Activated CD4-positive, alpha-beta T cell treated with anti-CD3 and anti-CD28 coated beads, Interleukin-2, amount 10 ng/mL, durations not matched to agents 24 days and 14 days (primary cell): ENCODE data around the gene FLAD1. TPM values are rescaled to one million over a fixed set of nuclear protein-coding genes. Genes with fewer than 3 reads are reported as not detected.
A peak's percentile ranks its signal among the peaks of the same experiment; 100 is the strongest.

ENCODE experiments used
- DNase-seq: peaks from one replicate; pipeline ENCODE4 v3.0.0; 2022
- H3K27ac Mint-ChIP-seq: one replicate; pipeline ENCODE4 v1.8.0; 2022; ENCODE audit warnings: mild to moderate bottlenecking, mixed read lengths
- H3K27me3 Mint-ChIP-seq: one replicate; pipeline ENCODE4 v1.8.0; 2022; ENCODE audit warnings: mixed read lengths
- H3K36me3 Mint-ChIP-seq: one replicate; pipeline ENCODE4 v1.8.0; 2022; ENCODE audit warnings: low read depth, mild to moderate bottlenecking, mixed read lengths
- H3K4me1 Mint-ChIP-seq: one replicate; pipeline ENCODE4 v1.8.0; 2021; ENCODE audit warnings: mixed read lengths
- H3K4me3 Mint-ChIP-seq: one replicate; pipeline ENCODE4 v1.8.0; 2022; ENCODE audit warnings: mild to moderate bottlenecking, moderate library complexity, mixed read lengths
- H3K9me3 Mint-ChIP-seq: one replicate; pipeline ENCODE4 v1.8.0; 2021; ENCODE audit warnings: mixed read lengths
- intact Hi-C: fragments of 100-400 bp; cut with micrococcal nuclease; formaldehyde crosslinking; loops from one replicate; pipeline ENCODE4 v1.15.1; 2023
- total RNA-seq: library from RNA; stranded (reverse); gene quantifications from 2 replicates; pipeline ENCODE4 v1.2.3, GENCODE V29; 2022

The FLAD1 gene
- total RNA-seq, 1 donor from 2014 or later: 69.9 TPM

DNA sequence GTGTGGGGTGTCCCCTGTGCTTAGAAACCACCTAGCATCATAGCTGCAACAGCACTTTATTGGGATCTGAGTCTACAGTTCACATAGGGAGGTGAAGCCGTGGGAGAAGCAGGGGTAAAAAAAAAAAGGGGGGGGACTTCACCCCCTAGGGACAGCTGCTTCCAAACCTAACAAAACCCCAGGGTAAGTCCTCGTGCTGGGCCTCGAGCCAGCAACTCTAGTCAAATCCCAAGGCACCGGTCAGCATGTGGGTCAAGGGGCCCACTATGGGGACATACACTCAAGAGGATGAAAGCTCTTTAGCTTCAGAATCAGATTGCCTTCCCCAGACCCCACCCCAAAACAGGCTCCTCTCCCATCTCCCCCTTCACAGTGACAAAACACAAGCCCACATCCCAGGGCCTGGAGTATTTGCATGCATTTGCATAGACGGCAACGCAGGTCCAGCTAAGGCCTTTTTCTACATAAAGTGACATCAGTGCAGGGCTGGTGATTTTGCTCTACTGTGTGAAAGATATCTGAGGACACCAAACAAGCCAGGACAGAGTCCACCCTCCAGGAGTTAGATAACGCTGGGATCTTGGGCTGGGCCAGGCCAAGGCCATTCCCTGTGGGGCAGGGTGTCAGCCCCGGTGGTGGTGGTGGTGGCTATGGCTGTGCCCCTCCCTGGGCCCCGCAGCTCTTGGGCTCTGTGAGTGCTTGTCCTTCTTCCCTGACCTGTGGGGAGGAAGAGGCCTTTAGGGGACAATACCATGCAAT lies 38.6 kb upstream of the FLAD1 start:
- Mint-ChIP-seq H3K9me3 (no peaks in the 10 kb centered on the region), H3K27ac (peak overlapping the region; percentile 93)

DNA sequence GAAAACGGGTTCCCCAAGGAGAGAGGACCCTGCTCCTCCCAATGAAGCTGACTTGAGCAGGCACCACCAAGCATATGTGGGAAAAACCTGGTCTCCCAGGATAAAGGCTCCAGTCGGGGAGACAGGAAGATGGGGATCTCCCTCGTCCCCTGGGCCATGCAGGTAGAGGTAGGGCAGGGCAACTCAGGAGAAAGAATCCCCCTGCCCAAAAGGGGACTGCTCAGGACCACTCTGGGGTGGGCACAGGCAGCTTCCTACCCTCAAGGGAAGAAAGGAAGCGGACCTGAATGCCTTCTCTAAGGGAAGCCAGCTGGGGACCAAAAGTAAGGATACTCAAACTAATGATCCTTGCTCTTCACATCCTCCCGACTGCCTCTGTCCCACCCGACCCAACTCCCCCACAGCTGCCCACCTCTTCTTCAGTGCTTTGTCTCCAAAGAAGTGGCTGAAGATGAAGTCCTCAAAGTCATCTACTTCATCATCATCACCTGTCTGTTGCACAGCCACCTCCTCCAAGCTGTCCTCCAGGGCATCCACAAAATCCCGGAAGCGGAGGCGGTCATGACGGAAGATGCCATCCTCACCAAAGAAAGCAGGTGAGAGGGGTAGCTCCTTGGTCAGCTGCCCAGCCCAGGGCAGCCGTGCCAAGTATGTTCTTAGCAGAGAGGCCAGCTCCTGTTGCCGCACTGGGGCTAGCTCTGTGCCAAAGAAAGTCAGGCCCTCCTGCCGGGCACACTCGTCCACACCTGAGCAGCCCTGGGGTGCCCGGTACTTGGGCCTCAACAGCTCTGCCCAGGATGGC lies 37.8 kb upstream of the FLAD1 start:
- no peak overlapping the region for H3K4me3 Mint-ChIP-seq
- no peaks in the 10 kb centered on the region for H3K27me3 Mint-ChIP-seq
- H3K9me3 Mint-ChIP-seq: no peaks in the 10 kb centered on the region
- intact Hi-C loops: no loop called here
- no peak for DNase-seq
- no peak overlapping the region for H3K27ac Mint-ChIP-seq
- peaks cover 21% of the 10 kb centered on the region for H3K36me3 Mint-ChIP-seq
- H3K4me1 Mint-ChIP-seq: peaks cover 42% of the 10 kb centered on the region

More for the DNA sequence above, 38.6 kb upstream of the FLAD1 start:
- H3K4me3 Mint-ChIP-seq: no peak overlapping the region
- intact Hi-C loops: no loop called here
- H3K36me3 Mint-ChIP-seq: peaks cover 20% of the 10 kb centered on the region
- no peaks in the 10 kb centered on the region for H3K27me3 Mint-ChIP-seq
- no peak for DNase-seq
- H3K4me1 Mint-ChIP-seq: peaks cover 45% of the 10 kb centered on the region

DNA sequence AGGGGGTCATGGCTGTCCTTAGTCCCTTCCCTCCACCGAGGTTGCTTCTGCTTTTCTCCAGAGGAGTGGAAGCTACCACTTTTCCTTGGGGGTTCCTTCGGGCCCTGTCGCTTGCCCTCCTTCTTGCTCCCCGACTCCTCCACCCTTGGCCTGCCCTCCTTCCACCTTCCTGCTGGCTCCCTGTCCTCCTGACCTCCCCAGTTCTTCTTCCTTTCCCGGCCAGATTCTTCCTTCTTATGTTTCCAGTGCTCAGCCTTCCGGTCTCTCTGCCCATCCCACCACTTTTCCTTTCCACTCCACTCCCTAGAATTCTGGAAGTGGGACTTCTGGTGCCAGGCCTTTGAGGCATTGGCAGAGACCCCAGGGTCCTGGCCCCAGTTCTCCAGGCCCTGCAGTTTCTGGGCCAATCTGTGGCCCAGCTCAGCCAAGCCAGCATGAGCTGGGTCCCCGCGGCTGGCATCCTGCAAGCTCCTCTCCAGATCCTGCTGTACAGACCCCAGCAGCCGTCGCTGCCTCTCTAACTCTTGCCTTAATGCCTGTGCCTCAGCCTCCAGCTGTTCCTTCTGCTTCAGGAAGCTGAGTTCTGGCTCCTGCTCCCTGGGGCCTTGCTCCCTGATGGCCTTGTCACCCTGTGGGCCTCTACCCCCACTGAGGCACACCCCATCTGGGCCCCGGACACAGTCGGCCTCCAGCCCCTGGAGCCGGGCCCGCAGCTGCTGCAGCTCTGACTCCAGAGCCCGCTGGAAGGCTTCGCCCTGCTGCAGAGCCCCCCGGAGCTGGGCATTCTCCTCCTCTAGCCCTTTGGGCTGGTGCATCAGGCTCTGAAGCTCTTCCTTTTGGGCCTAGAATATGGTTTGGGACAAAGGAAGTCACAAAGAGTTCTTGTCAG lies 36.9 kb upstream of the FLAD1 start:
- Mint-ChIP-seq H3K4me1 (peaks cover 40% of the 10 kb centered on the region), H3K27ac (peak overlapping the region; percentile 60), H3K4me3 (no peak overlapping the region), H3K36me3 (peaks cover 27% of the 10 kb centered on the region), H3K27me3 (no peaks in the 10 kb centered on the region), H3K9me3 (no peaks in the 10 kb centered on the region)
- DNase-seq: no peak
- intact Hi-C loops: no loop called here

DNA sequence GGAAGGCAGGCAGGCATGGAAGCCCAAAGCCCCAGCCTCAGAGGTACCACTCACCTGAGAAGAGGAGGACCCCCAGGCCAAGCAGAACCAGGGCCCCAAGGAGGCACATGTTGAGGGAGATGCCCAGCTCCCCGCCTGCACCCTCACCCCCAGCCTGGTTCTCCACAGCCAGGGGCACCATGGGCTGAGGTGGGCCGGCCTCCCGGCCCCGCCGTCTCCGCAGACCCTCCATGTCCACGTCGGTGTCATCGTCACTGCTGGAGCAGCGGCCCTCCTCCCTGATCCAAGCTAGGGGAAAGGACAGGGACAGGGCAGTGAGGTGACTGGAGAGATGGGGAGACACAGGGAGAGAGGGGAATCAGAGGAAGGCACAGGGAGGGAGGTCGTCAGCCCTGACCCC lies 35.1 kb upstream of the FLAD1 start:
- H3K36me3 Mint-ChIP-seq: peaks cover 34% of the 10 kb centered on the region
- H3K9me3 Mint-ChIP-seq: no peaks in the 10 kb centered on the region
- H3K4me1 Mint-ChIP-seq: peaks cover 43% of the 10 kb centered on the region
- no peaks in the 10 kb centered on the region for H3K27me3 Mint-ChIP-seq
- intact Hi-C loops: no loop called here
- H3K27ac Mint-ChIP-seq: no peak overlapping the region
- no peak overlapping the region for H3K4me3 Mint-ChIP-seq
- DNase-seq: no peak

DNA sequence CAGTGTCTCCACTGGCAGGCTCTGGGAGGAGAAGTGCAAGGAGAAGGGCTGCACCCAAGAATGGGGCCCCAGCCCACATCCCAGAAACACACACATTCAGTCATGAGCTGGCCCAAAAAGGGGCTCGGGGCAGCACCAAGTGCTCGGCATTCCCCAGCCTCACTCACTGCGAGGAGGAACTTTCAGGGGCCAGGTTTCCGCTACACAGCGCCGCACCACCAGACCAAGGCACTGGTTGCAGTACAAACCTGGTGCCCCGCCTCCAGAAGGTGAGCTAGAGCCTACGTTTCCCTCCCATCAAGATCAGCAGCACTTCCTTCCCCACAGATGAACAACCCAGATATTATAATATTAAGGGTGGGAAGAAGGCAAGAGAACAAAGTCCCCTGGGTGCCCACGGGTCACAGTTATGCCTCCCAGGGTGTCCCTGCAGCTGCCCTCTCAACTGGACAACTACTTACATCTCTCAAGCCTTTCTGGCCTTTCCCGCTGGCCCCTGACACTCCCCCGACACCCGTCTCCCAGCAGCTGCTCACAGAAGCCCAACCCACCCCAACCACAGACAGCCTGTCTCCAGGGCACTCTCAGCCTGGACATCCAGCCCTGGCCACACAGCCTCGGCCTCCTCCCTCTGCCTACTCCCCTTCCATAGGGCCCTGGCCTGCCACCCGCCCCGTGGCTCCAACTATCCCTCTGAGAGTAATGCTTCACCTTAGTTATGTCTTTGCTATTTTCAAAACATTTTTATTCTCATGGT lies 31.1 kb upstream of the FLAD1 start:
- Mint-ChIP-seq H3K9me3 (no peaks in the 10 kb centered on the region), H3K4me1 (peaks cover 62% of the 10 kb centered on the region), H3K27ac (peak overlapping the region; percentile 96), H3K36me3 (peaks cover 29% of the 10 kb centered on the region), H3K4me3 (peak overlapping the region; percentile 87), H3K27me3 (no peaks in the 10 kb centered on the region)
- intact Hi-C loops: no loop called here
- peak; percentile 88 for DNase-seq

DNA sequence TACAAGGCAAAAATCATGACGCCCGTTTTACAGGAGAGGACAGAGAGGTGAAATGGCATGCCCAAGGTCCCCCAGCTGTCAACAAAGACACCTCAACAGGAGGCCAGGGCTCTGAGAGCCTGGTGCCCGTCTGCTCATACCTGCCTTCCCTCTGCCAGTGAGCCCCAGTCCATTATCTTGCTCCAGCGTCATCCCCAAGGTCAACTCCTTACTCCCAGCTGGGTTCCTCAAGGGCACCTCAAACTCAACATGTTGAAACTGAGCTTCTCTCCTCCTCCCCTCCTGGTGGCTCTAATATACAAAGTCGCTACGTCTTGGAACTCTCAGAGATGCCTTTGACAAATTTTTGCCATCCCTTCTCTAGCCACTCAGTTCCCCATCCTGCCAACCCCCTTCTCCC lies 30.5 kb upstream of the FLAD1 start:
- intact Hi-C loops: no loop called here
- no peaks in the 10 kb centered on the region for H3K27me3 Mint-ChIP-seq
- H3K36me3 Mint-ChIP-seq: peaks cover 27% of the 10 kb centered on the region
- DNase-seq: peak; percentile 66
- H3K4me3 Mint-ChIP-seq: peak overlapping the region; percentile 87
- no peaks in the 10 kb centered on the region for H3K9me3 Mint-ChIP-seq
- H3K4me1 Mint-ChIP-seq: peaks cover 64% of the 10 kb centered on the region
- peak overlapping the region; percentile 96 for H3K27ac Mint-ChIP-seq

DNA sequence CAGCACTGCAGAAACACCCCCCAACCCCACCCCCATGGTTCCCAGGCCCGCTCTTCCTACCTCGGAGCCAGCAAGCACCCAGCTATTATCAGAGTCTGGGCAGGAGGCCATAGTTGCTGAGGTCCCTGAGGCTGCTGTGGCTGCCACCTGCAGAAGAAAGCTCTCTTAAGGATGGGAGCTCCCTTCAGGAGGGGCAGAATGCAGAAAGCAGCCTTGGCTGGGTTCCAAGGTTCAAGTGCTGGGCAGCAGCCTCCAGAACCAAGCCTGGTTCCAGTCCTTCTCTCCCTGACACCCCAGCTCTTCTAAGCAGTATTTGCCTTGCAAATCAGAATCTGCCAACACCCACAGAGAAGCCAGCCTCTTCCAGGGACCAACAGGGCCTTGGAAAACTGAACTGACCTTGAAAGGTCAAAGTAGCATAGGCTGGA lies 29.5 kb upstream of the FLAD1 start:
- Mint-ChIP-seq H3K9me3 (no peaks in the 10 kb centered on the region), H3K4me3 (peak overlapping the region; percentile 87), H3K27me3 (no peaks in the 10 kb centered on the region), H3K27ac (peak overlapping the region; percentile 96), H3K36me3 (peaks cover 26% of the 10 kb centered on the region), H3K4me1 (peaks cover 66% of the 10 kb centered on the region)
- no peak for DNase-seq
- intact Hi-C loops: no loop called here

DNA sequence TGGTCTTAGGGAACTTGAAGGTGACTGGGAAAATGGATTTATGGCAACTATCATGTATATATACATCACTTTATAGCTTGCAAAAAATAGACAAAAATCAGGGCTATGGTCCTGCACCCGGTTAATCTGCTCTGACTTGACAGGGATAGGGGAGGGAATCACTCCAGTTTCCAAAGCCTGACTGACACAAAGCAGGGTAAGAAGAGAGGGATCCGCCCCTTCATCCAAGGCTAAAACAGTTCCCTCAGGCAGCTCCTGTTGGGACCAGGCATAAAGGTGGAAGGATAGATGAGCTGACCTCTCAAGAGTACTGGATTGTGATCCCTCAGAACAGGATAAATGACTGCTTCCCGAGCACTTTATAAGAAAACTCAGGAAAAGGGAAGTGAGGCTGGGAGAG lies 28.6 kb upstream of the FLAD1 start:
- Mint-ChIP-seq H3K27ac (peak overlapping the region; percentile 96), H3K36me3 (peaks cover 27% of the 10 kb centered on the region), H3K9me3 (no peaks in the 10 kb centered on the region), H3K4me1 (peaks cover 64% of the 10 kb centered on the region), H3K4me3 (peak overlapping the region; percentile 87), H3K27me3 (no peaks in the 10 kb centered on the region)
- DNase-seq: no peak
- intact Hi-C loops: no loop called here

DNA sequence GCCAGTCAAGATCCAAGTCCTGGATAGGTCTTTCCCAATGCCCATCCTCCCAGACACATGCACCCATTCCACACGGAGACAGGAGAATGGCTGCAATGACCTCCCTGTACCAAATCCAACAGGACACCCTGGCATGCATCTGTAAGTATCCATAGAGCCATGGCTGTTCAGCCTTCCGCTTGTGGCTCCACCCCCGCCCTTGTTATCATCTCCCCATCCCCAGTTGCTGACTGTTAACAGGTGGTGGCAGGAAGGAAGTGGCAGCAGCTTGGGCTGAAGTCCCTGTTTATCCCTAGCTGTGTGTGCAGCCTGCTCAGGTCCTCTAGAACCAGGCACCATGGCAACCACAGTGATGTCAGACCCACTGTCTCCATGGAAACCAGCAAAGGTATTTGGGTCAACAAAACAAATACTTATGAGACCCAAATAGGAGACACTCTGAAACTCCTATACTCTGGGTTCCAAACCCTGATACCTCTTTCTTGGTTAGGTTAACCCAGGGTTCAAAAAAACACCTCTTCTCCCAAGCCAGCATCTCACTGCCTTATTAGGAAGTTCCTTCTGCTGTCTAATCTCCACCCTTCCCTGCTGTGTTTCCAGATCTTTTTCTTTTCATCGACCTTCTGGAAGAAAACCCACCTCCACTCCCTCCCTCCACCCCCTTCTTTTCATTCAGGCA lies 28.0 kb upstream of the FLAD1 start:
- intact Hi-C loops: loop anchor here (1.0 kb wide), 3 partner anchors 18 to 396 kb away; partner anchors contain the start of gene EFNA4
- Mint-ChIP-seq H3K36me3 (peaks cover 29% of the 10 kb centered on the region), H3K4me3 (peak overlapping the region; percentile 87), H3K9me3 (no peaks in the 10 kb centered on the region), H3K27me3 (no peaks in the 10 kb centered on the region), H3K27ac (peak overlapping the region; percentile 96), H3K4me1 (peaks cover 64% of the 10 kb centered on the region)
- DNase-seq: peak; percentile 98

DNA sequence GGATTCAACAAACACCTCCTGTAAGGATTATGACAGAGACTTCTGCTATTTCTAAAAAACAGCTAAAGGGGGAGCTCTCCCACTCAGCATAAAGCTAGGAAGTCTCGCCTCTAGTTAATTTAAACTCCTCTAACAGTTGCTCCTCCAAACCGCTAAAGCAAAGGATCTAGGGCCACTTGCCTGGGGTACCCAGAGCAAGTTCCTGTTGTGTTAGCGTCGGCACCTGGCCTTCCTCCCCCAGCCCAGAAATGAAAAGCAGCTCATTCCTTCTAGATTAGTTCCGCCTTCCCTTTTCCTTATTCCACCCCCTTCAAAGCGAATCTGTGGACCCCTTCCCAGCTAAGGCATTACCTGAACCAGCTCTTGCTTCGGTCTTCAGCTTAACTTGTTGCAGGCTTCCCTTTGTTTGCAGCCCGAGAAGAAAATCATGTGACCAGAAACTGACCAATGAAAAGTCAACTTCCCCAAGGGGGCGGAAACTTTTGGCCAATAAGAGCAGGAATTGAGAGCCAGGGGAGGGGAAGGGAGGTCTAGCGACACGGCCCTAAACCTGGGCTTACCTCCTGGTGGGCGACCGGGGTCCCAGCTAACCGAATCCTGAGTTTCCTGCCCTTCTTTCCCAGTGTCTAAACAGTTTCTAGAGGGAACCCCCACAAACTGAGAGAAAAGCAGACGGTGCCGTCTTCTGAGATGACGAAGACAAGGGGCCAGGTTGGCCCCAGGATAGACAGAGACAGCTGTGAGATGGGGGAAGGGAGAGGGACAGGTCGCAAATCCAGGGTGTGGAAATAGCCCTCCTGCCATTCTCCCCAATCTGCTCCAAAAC lies 27.2 kb upstream of the FLAD1 start, which contains the start of gene PBXIP1:
PBXIP1 (minus strand) TSS at position 382 of the 826 bp plus-strand sequence. CDS start 2,378 bp downstream, outside the sequence.
- Mint-ChIP-seq H3K9me3 (no peaks in the 10 kb centered on the region), H3K4me3 (peak within 1 kb of the TSS; percentile 87), H3K4me1 (peaks cover 63% of the 10 kb centered on the region), H3K36me3 (peaks cover 23% of the 10 kb centered on the region), H3K27me3 (no peaks in the 10 kb centered on the region), H3K27ac (peak within 1 kb of the TSS; percentile 96)
- intact Hi-C loops: loop anchor here (1.0 kb wide), 5 partner anchors 18 to 397 kb away; partner anchors contain the start of genes CKS1B and EFNA4
- DNase-seq: peak; percentile 97

DNA sequence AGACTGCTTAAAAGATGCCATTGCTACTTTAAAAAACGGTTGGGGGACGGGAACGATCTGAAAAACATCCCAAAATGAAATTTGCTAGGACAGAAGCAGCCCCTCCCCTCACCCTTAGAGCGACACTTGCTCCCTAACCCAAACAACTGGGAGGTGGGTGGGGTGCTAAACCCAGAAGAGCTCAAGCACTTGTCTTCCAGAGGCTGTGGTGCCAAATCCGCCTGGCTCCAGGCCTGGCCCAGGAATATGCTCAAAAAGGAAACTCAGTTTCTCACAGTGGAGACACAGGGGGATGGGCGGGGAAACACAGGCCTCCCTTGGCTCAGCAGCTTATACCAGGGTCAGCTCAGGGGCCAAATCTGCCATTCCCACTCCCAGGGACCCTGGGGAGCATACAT lies 26.6 kb upstream of the FLAD1 start:
- Mint-ChIP-seq H3K4me3 (peak overlapping the region; percentile 87), H3K27ac (peak overlapping the region; percentile 96), H3K36me3 (peaks cover 19% of the 10 kb centered on the region), H3K27me3 (no peaks in the 10 kb centered on the region), H3K4me1 (peaks cover 62% of the 10 kb centered on the region), H3K9me3 (no peaks in the 10 kb centered on the region)
- DNase-seq: no peak
- intact Hi-C loops: loop anchor here (1.0 kb wide), 2 partner anchors 18 to 44 kb away; partner anchors contain the start of gene CKS1B
